ENCODE data around the gene DDX1.
"Not testable (repeated sequence)": the region's sequence is repeated elsewhere in the genome, so short reads cannot be mapped to it uniquely, and the experiment has no call there.

DDX1 gene

GRCh38 chr2:15677141-15677843 is 85.6 kb downstream of the DDX1 start:
- no peak for DNase-seq (ENCODE audit: insufficient read length, low spot score)
- FAIRE-seq: no peak
- no peak for TF ChIP-seq TAF1 (IDR thresholded peaks at IDR 0.05; ENCODE audit: low read depth, low read length)
- no peak for TF ChIP-seq POLR2AphosphoS5 (IDR thresholded peaks at IDR 0.05; ENCODE audit: low read depth, low read length)
- TF ChIP-seq POU2F2 (IDR thresholded peaks at IDR 0.05; ENCODE audit: low read depth, low read length): no peak
- TF ChIP-seq SPI1 (IDR thresholded peaks at IDR 0.05; ENCODE audit: low read depth, low read length): no peak
- no peak for TF ChIP-seq PAX5 (IDR thresholded peaks at IDR 0.05; ENCODE audit: insufficient read depth, low read length, severe bottlenecking)
- no peak for TF ChIP-seq POLR2A (IDR thresholded peaks at IDR 0.05; ENCODE audit: low read depth, low read length)

- no peak for DNase-seq (ENCODE audit: insufficient read length, low spot score)
- TF ChIP-seq PAX5 (IDR thresholded peaks at IDR 0.05; ENCODE audit: insufficient read depth, low read length, severe bottlenecking) (no peak), POU2F2 (IDR thresholded peaks at IDR 0.05; ENCODE audit: low read depth, low read length) (no peak), SPI1 (IDR thresholded peaks at IDR 0.05; ENCODE audit: low read depth, low read length) (no peak)
- no peak for FAIRE-seq
Observed at GRCh38 chr2:15678346-15678745, 86.7 kb downstream of the DDX1 start.

- DNase-seq (ENCODE audit: insufficient read length, low spot score) (no peak), FAIRE-seq (no peak)
- no peak for TF ChIP-seq POLR2A (IDR thresholded peaks at IDR 0.05; ENCODE audit: low read depth, low read length)
- no peak for TF ChIP-seq PAX5 (IDR thresholded peaks at IDR 0.05; ENCODE audit: insufficient read depth, low read length, severe bottlenecking)
- TF ChIP-seq POLR2AphosphoS5 (IDR thresholded peaks at IDR 0.05; ENCODE audit: low read depth, low read length): no peak
- TF ChIP-seq POU2F2 (IDR thresholded peaks at IDR 0.05; ENCODE audit: low read depth, low read length): no peak
- TF ChIP-seq TAF1 (IDR thresholded peaks at IDR 0.05; ENCODE audit: low read depth, low read length): no peak
Observed at GRCh38 chr2:15678909-15679308, 87.2 kb downstream of the DDX1 start.

- DNase-seq (ENCODE audit: insufficient read length, low spot score) (no peak), FAIRE-seq (no peak)
- no peak for TF ChIP-seq SPI1 (IDR thresholded peaks at IDR 0.05; ENCODE audit: low read depth, low read length)
- TF ChIP-seq POU2F2 (IDR thresholded peaks at IDR 0.05; ENCODE audit: low read depth, low read length): no peak
- TF ChIP-seq POLR2AphosphoS5 (IDR thresholded peaks at IDR 0.05; ENCODE audit: low read depth, low read length): no peak
Observed at GRCh38 chr2:15679386-15679924, 87.8 kb downstream of the DDX1 start.

GRCh38 chr2:15680132-15680531 is 88.5 kb downstream of the DDX1 start:
- not testable (repeated sequence) for DNase-seq (ENCODE audit: insufficient read length, low spot score); FAIRE-seq
